Bronchial epithelial cell (primary cell): ENCODE data around the gene HK3. TPM values are rescaled to one million over a fixed set of nuclear protein-coding genes. Genes with fewer than 3 reads are reported as not detected.

Experiments used
- DNase-seq: peaks from one replicate; pipeline ENCODE4 v3.0.0-alpha.2; 2010; ENCODE audit warnings: low read depth
- FAIRE-seq: peaks from 2 replicates; lab custom pipeline; 2011; peaks lifted over from hg19 to GRCh38; lab: Jason Lieb, UNC
- H3K27me3 ChIP-seq: 2 replicates; pipeline ENCODE4 v1.5.1; 2011; ENCODE audit warnings: low read length; ENCODE audit not compliant: control insufficient read depth, insufficient read depth
- H3K36me3 ChIP-seq: 2 replicates; pipeline ENCODE4 v1.5.1; 2011; ENCODE audit warnings: low read length; ENCODE audit not compliant: control insufficient read depth, insufficient read depth
- H3K4me3 ChIP-seq: 2 replicates; pipeline ENCODE4 v1.5.1; 2011; ENCODE audit warnings: mild to moderate bottlenecking, low read depth, low read length, control low read depth
- total RNA-seq: library from RNA; depleted of rRNA; stranded (reverse); fragments of >200 nt; gene quantifications from 2 replicates; pipeline ENCODE4 v1.2.1, GENCODE V29; 2014
- TF ChIP-seq, protein P1 (sequence below): IDR thresholded peaks from 2 replicates; pipeline ENCODE4 v1.5.1; 2011; ENCODE audit warnings: mild to moderate bottlenecking, moderate library complexity, low read length, control low read depth, inconsistent platforms; ENCODE audit not compliant: insufficient read depth, severe bottlenecking

HK3 gene
- total RNA-seq, 1 donor from 2014 or later, result under 0.01 TPM

- no peak overlapping the region for H3K4me3 ChIP-seq
- FAIRE-seq (no peak), DNase-seq (no peak)
- TF ChIP-seq, protein P1, sequence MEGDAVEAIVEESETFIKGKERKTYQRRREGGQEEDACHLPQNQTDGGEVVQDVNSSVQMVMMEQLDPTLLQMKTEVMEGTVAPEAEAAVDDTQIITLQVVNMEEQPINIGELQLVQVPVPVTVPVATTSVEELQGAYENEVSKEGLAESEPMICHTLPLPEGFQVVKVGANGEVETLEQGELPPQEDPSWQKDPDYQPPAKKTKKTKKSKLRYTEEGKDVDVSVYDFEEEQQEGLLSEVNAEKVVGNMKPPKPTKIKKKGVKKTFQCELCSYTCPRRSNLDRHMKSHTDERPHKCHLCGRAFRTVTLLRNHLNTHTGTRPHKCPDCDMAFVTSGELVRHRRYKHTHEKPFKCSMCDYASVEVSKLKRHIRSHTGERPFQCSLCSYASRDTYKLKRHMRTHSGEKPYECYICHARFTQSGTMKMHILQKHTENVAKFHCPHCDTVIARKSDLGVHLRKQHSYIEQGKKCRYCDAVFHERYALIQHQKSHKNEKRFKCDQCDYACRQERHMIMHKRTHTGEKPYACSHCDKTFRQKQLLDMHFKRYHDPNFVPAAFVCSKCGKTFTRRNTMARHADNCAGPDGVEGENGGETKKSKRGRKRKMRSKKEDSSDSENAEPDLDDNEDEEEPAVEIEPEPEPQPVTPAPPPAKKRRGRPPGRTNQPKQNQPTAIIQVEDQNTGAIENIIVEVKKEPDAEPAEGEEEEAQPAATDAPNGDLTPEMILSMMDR, result no peak
- H3K27me3 ChIP-seq, result peaks cover 29% of the 10 kb centered on the region
- no peaks in the 10 kb centered on the region for H3K36me3 ChIP-seq
These were observed 33.2 kb downstream of the HK3 start for GRCh38 chr5:176865964-176866363.

DNA sequence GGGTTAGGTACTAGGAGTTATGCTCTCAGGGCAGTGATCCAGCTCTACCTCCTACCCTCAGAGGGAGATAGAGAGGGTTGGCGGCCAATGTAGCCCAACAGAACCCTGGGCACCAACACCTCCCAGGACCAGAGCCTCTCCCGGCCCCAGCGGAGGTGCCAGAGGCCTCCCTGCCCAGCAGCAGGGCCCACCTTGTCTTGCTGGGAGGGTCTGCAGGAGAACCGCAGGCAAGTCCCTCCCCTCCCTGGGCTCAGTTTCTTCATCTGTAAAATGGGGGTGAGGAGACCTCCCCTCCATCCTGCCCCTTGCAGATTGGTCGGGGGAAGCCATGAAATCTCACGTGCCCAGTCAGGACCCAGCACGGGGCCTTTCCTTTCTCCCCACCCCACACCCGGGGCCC, 34.4 kb downstream of the HK3 start:
- FAIRE-seq, result no peak
- TF ChIP-seq, protein P1, result no peak
- DNase-seq, result no peak
- no peak overlapping the region for H3K4me3 ChIP-seq
- H3K36me3 ChIP-seq, result no peaks in the 10 kb centered on the region
- peaks cover 29% of the 10 kb centered on the region for H3K27me3 ChIP-seq

DNA sequence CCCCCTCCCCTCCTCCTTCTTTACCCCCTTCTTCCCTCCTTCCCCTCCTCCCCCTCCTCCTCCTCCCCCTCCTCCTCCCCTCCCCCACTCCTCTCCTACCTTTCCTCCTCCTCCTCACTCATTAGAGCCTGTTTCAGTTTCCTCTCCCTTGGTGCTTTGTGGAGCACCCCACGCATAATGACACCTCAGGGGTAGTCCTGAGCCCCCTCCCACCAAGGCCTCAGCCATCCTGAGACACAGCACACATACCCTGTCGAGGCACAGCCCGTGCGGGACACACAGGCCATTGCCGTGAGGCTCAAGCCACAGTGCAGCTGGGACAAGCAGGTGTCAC, 35.4 kb downstream of the HK3 start:
- DNase-seq (no peak), FAIRE-seq (no peak)
- Histone ChIP-seq H3K27me3 (peaks cover 29% of the 10 kb centered on the region), H3K36me3 (no peaks in the 10 kb centered on the region), H3K4me3 (no peak overlapping the region)
- TF ChIP-seq, protein P1, result no peak

GRCh38 chr5:176863041-176863764, 35.9 kb downstream of the HK3 start:
- H3K36me3 ChIP-seq, result no peaks in the 10 kb centered on the region
- TF ChIP-seq, protein P1, result no peak
- peaks cover 29% of the 10 kb centered on the region for H3K27me3 ChIP-seq
- H3K4me3 ChIP-seq, result no peak overlapping the region
- DNase-seq (no peak), FAIRE-seq (no peak)

GRCh38 chr5:176862330-176862995, 36.7 kb downstream of the HK3 start:
- no peak for FAIRE-seq
- Histone ChIP-seq H3K4me3 (no peak overlapping the region), H3K36me3 (no peaks in the 10 kb centered on the region), H3K27me3 (peaks cover 29% of the 10 kb centered on the region)
- TF ChIP-seq, protein P1, result no peak
- DNase-seq, result no peak
